RWPE2 (cell line): ENCODE measurements around the gene ZNF785.

Source experiments
- ATAC-seq: fragments of 200-7000 bp; cut with Tn5 transposase; 3 replicates; pipeline ENCODE4 v1.9.1; 2021; ENCODE audit warnings: low read depth
- DNase-seq: peaks from one replicate; pipeline ENCODE4 v3.0.0-alpha.2; 2020; ENCODE audit warnings: low spot score
- H3K27ac ChIP-seq: fragments of 450-650 bp; 2 replicates; pipeline ENCODE4 v1.5.1; 2017; ENCODE audit warnings: mild to moderate bottlenecking; ENCODE audit not compliant: poor library complexity, severe bottlenecking
- H3K27me3 ChIP-seq: fragments of 250-450 bp; sonication (Bioruptor Pico); 2 replicates; pipeline ENCODE4 v1.5.1; 2021; ENCODE audit warnings: mild to moderate bottlenecking, moderate library complexity; ENCODE audit not compliant: insufficient read depth, poor library complexity, severe bottlenecking
- H3K36me3 ChIP-seq: fragments of 250-450 bp; sonication (Bioruptor Pico); 2 replicates; pipeline ENCODE4 v1.5.1; 2020; ENCODE audit warnings: low read depth, mild to moderate bottlenecking, moderate library complexity
- H3K4me1 ChIP-seq: fragments of 250-450 bp; sonication (Bioruptor Pico); 2 replicates; pipeline ENCODE4 v1.5.1; 2021; ENCODE audit warnings: mild to moderate bottlenecking, moderate library complexity; ENCODE audit not compliant: insufficient read depth, poor library complexity, severe bottlenecking
- H3K4me3 ChIP-seq: fragments of 250-450 bp; sonication (Bioruptor Pico); 2 replicates; pipeline ENCODE4 v1.5.1; 2021; ENCODE audit warnings: mild to moderate bottlenecking, moderate library complexity; ENCODE audit not compliant: severe bottlenecking
- H3K9me3 ChIP-seq: fragments of 250-450 bp; sonication (Bioruptor Pico); 2 replicates; pipeline ENCODE4 v1.5.1; 2021; ENCODE audit warnings: mild to moderate bottlenecking, moderate library complexity; ENCODE audit not compliant: severe bottlenecking
- TF ChIP-seq, protein P1 (sequence below): fragments of 450-650 bp; IDR thresholded peaks from one replicate; pipeline ENCODE4 v1.5.1; 2017; ENCODE audit warnings: mild to moderate bottlenecking, moderate library complexity; ENCODE audit not compliant: poor library complexity, severe bottlenecking

ZNF785 gene

DNA sequence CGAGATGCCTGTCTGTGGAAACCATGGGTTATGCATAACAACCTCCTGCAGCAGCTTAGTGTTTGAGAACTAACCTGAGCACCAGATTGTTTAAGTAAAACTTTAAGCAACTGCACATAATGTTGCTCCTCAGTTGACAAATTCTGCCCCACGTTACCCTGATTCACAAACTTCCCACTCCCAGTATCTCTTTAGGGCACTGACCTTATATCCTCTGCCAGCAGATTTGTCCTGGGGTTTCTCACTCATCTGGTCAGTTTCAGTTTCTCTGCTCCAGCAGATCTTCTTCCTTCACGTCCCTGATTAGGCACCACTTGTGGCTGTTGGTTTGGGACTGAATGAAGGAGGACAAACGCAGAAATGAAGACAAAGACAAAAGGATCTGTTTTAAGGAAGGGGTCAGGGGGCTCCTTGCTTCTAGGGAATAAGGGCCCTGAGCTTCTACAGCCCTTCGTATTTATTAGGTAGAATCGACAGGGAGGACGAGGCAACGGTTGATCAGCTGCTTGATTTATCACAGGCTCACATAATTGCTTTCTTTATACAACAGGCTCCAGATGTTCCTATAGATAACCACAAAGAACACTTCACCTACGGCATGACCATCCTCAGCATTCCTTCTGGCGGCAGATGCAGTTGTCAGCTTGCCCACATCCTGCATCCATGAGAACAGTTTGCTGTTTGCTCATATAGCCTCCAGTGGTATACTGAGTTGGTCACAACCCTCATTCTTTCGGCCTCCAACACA lies 38.2 kb upstream of the ZNF785 start:
- peaks cover 8% of the 10 kb centered on the region for H3K4me1 ChIP-seq
- H3K4me3 ChIP-seq = no peak overlapping the region
- no peak overlapping the region for H3K27ac ChIP-seq
- ATAC-seq = no peak
- no peaks in the 10 kb centered on the region for H3K9me3 ChIP-seq
- TF ChIP-seq, protein P1, sequence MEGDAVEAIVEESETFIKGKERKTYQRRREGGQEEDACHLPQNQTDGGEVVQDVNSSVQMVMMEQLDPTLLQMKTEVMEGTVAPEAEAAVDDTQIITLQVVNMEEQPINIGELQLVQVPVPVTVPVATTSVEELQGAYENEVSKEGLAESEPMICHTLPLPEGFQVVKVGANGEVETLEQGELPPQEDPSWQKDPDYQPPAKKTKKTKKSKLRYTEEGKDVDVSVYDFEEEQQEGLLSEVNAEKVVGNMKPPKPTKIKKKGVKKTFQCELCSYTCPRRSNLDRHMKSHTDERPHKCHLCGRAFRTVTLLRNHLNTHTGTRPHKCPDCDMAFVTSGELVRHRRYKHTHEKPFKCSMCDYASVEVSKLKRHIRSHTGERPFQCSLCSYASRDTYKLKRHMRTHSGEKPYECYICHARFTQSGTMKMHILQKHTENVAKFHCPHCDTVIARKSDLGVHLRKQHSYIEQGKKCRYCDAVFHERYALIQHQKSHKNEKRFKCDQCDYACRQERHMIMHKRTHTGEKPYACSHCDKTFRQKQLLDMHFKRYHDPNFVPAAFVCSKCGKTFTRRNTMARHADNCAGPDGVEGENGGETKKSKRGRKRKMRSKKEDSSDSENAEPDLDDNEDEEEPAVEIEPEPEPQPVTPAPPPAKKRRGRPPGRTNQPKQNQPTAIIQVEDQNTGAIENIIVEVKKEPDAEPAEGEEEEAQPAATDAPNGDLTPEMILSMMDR = no peak
- H3K36me3 ChIP-seq = no peaks in the 10 kb centered on the region
- DNase-seq = no peak
- no peaks in the 10 kb centered on the region for H3K27me3 ChIP-seq

DNA sequence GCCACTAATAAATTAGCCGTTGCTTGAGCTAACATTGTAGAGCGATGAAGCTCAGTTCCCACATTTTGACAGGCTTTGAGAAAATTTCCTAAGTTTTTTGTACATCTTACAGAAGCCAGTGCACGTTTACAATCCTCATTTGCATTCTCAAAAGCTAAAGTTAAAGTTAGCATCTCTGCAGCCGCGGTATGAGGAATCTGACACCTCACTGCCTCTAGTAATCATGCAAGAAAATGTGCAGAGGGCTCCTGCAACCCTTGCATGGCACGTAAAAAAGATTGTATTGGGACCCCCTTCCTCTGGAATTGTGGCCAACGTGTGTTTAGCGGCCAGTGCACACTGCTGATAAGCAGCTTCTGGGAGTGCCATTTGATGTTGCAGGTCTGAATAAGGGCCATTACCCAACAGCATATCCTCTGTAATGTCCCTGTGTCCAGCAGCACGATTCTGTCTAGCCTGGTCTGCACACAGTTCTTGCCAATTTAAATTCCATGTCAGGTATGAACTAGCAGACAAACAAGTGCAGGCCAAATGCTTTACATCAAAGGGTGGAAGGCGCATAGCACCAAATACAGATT lies 37.0 kb upstream of the ZNF785 start:
- H3K4me3 ChIP-seq = no peak overlapping the region
- H3K36me3 ChIP-seq = no peaks in the 10 kb centered on the region

DNA sequence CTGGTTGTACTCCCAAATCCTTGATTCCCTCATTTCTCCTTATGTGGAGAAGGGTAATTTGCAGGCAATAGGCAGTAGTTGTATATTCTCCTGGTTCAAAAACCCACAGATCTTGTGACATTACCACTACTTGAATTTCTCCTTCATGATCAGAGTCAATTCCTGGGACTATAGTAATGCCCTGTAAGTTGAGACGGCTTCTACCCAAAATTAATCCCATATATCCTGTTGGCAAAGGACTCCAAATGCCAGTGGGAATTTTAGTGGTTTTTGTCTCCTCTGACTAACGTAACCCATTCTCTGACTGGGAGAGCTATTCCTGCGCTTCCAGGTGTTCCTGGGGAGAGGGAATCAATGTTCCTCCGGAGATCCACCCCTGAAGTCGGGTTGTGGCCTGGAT lies 36.3 kb upstream of the ZNF785 start:
- Histone ChIP-seq H3K36me3 (no peaks in the 10 kb centered on the region), H3K27me3 (no peaks in the 10 kb centered on the region), H3K4me1 (peaks cover 8% of the 10 kb centered on the region), H3K27ac (peak overlapping the region; percentile 53), H3K9me3 (no peaks in the 10 kb centered on the region), H3K4me3 (no peak overlapping the region)
- DNase-seq (no peak), ATAC-seq (peak; percentile 89)
- TF ChIP-seq, protein P1 = no peak

More for the DNA sequence above, 37.0 kb upstream of the ZNF785 start:
- ATAC-seq = no peak
- peaks cover 8% of the 10 kb centered on the region for H3K4me1 ChIP-seq
- H3K27ac ChIP-seq = peak overlapping the region; percentile 53
- TF ChIP-seq, protein P1 = no peak
- no peak for DNase-seq
- H3K9me3 ChIP-seq = no peaks in the 10 kb centered on the region
- H3K27me3 ChIP-seq = no peaks in the 10 kb centered on the region

DNA sequence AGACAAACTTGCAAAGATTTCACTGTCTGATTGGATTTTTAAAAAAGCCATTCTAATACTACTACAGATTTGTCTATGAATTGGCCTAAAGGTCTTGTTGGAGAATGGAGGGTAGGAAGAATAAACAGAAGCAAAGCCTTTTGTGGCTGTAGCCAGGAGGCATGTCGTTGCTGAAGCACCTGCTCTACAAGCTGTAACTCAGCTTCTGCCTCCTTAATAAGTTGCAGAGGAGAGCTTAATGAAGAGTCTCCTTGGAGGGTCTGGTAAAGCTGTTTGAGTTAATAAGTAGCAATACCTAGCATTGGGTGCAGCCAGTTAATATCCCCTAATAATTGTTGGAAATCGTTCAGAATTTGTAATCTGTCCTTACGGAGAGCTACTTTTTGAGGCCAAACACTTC lies 34.7 kb upstream of the ZNF785 start:
- ATAC-seq = no peak

More for the DNA sequence above, 34.7 kb upstream of the ZNF785 start:
- Histone ChIP-seq H3K27me3 (no peaks in the 10 kb centered on the region), H3K36me3 (no peaks in the 10 kb centered on the region), H3K9me3 (no peaks in the 10 kb centered on the region), H3K4me1 (peaks cover 8% of the 10 kb centered on the region), H3K4me3 (no peak overlapping the region), H3K27ac (no peak overlapping the region)
- no peak for DNase-seq
- TF ChIP-seq, protein P1 = no peak
